Astrocyte of the spinal cord (primary cell): ENCODE results near the gene HOXD13.

Source experiments
- DNase-seq: peaks from one replicate; pipeline ENCODE4 v3.0.0; 2011; ENCODE audit warnings: low read depth, low spot score
- H3K4me3 ChIP-seq: 2 replicates; pipeline ENCODE4 v1.5.1; 2011; ENCODE audit warnings: low read depth, mild to moderate bottlenecking, low read length, moderate library complexity
- CTCF ChIP-seq: IDR thresholded peaks from 2 replicates; pipeline ENCODE4 v1.5.1; 2012; ENCODE audit warnings: low read depth, mild to moderate bottlenecking, low read length, inconsistent platforms
- in situ Hi-C: cut with HindIII; loops from 2 replicates; pipeline ENCODE4 v1.10.0; 2017; ENCODE audit warnings: low sequenced_read_pairs

HOXD13 gene

DNA sequence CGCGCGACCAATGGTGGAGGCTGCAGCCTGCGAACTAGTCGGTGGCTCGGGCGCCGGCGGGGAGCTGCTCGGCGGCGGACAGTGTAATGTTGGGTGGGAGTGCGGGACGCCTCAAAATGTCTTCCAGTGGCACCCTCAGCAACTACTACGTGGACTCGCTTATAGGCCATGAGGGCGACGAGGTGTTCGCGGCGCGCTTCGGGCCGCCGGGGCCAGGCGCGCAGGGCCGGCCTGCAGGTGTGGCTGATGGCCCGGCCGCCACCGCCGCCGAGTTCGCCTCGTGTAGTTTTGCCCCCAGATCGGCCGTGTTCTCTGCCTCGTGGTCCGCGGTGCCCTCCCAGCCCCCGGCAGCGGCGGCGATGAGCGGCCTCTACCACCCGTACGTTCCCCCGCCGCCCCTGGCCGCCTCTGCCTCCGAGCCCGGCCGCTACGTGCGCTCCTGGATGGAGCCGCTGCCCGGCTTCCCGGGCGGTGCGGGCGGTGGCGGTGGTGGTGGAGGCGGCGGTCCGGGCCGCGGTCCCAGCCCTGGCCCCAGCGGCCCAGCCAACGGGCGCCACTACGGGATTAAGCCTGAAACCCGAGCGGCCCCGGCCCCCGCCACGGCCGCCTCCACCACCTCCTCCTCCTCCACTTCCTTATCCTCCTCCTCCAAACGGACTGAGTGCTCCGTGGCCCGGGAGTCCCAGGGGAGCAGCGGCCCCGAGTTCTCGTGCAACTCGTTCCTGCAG lies 30.3 kb downstream of the HOXD13 start, which contains the start of gene HOXD9:
Gene HOXD9, plus strand, starts transcription at position 37 of the 728 bp plus-strand sequence. Its CDS starts 50 bp downstream, at position 87.
- TF ChIP-seq CTCF: no peak
- DNase-seq: no peak
- in situ Hi-C loops: no loop called here
- peak within 1 kb of the TSS; percentile 28 for H3K4me3 ChIP-seq

DNA sequence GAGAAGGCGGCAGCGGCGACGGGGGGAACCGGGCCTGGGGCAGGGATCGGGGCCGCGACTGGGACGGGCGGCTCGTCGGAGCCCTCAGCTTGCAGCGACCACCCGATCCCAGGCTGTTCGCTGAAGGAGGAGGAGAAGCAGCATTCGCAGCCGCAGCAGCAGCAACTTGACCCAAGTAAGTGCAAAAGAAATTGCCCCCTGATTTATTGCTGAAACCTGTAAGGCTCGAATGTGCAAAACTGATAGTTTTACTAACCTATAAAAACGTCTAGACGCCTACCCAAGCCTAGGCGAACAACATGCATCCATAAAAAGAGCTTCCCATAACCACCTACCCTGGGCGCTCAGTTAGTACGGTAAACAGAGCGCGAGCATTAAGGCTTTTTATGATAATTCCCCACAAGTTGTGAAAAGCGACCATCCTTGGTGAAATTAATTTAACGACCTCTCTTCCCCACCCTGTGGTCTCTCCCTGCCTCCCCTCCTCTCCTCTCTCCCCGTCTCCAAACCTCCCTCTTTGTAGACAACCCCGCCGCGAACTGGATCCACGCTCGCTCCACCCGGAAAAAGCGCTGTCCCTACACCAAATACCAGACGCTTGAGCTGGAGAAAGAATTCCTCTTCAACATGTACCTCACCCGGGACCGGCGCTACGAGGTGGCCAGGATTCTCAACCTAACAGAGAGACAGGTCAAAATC lies 31.0 kb downstream of the HOXD13 start:
- TF ChIP-seq CTCF: no peak
- in situ Hi-C loops: no loop called here
- no peak for DNase-seq
- H3K4me3 ChIP-seq: peak overlapping the region; percentile 28

- DNase-seq: no peak
- TF ChIP-seq CTCF: no peak
- in situ Hi-C loops: no loop called here
- H3K4me3 ChIP-seq: no peak overlapping the region
These were observed 31.8 kb downstream of the HOXD13 start for GRCh38 chr2:176124110-176124946.

DNA sequence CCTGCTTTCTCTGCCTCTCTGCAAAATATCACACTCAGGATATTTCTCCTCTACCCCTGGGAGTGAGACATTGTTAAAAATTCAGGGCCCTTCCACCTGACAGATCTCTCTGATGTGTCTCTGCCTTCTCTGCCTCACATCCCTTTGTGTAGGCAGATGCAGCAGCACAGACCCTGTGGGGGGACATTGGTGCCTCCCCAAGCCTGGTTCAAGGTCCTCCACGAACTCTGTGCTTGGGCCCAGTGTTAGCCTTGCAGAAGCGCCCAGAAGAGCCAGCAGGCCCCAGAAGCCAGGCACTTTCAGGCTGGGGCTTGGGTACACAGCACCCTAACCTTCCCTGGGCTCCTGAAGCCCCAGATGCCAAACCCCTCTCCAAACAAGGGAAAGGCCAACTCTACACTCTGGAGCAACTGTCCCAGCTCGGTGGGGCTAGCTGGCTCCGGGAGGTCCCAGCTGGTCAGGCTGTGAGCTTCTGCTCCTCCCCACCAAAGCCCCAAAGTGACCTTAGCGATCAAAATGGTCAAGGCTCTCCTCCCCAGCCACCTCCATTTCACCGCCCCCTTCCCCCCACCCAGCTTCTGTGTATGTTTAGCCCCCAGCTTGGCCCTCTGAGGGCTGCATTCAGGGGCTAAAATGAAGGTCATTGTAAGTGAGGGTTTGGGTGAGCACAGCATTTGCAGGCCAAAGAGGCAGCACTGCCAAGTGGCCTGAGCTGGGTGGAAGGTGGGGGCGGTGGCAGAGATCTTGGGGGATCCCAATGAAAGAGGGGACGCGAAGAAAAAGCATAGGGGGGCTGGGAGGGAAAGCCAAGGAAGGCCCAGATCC lies 32.6 kb downstream of the HOXD13 start:
- no peak overlapping the region for H3K4me3 ChIP-seq
- in situ Hi-C loops: no loop called here
- TF ChIP-seq CTCF: no peak
- no peak for DNase-seq

DNA sequence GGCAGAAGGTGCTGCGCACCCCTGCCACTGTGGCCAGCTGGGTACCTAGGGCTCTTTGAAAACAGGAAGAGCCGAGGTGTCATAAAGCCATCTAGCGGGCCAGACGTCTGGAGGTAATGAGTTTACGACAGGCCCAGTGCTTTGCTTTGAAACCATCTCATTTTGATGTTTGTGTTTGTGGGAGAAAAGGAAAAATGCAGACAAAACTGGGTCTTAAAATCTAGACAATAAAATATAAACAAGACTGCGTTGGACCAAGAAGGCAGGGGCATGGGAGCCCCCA lies 33.2 kb downstream of the HOXD13 start:
- H3K4me3 ChIP-seq: no peak overlapping the region
- in situ Hi-C loops: no loop called here
- no peak for TF ChIP-seq CTCF
- DNase-seq: no peak
